Stimulated activated naive CD8-positive, alpha-beta T cell treated with anti-CD3 and anti-CD28 coated beads, Interleukin-15, Interleukin-2, amounts not matched to agents 100 ng/mL and 50 ng/mL, for 24 hours (primary cell): ENCODE measurements around the gene PAX2.

Experiments used
- H3K27ac Mint-ChIP-seq: one replicate; pipeline ENCODE4 v1.8.0; 2021; ENCODE audit warnings: mild to moderate bottlenecking, mixed read lengths
- H3K27me3 Mint-ChIP-seq: one replicate; pipeline ENCODE4 v1.8.0; 2021; ENCODE audit warnings: mixed read lengths
- H3K36me3 Mint-ChIP-seq: one replicate; pipeline ENCODE4 v1.8.0; 2021; ENCODE audit warnings: low read depth, mixed read lengths
- H3K4me1 Mint-ChIP-seq: one replicate; pipeline ENCODE4 v1.8.0; 2021; ENCODE audit warnings: low read depth, mixed read lengths
- H3K4me3 Mint-ChIP-seq: one replicate; pipeline ENCODE4 v1.8.0; 2021; ENCODE audit warnings: mild to moderate bottlenecking, mixed read lengths
- H3K9me3 Mint-ChIP-seq: one replicate; pipeline ENCODE4 v1.8.0; 2021; ENCODE audit warnings: mixed read lengths

The PAX2 gene

DNA sequence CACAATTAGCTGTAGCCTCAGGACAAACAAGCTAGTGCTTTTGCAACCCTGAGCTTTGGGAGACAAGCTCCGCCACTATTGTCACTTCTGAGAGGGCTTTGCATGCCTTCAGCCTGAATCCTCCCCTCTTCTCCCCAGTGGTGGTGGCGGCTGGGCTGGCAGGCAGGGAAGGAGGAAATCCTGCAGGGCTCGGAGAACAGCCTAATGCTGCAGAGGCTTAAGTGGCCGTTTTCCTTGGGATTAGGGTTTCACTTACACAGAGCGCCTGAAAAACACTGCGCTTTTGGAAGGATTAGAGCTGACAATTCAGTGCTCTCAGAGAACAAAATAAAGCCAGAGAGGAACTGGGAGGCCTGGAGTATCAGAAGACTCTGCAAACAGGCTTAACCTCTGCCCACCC, 71.3 kb downstream of the PAX2 start:
- Mint-ChIP-seq H3K27me3 (peaks cover 51% of the 10 kb centered on the region), H3K27ac (no peak overlapping the region), H3K36me3 (no peaks in the 10 kb centered on the region), H3K4me3 (no peak overlapping the region), H3K9me3 (no peaks in the 10 kb centered on the region), H3K4me1 (no peaks in the 10 kb centered on the region)

DNA sequence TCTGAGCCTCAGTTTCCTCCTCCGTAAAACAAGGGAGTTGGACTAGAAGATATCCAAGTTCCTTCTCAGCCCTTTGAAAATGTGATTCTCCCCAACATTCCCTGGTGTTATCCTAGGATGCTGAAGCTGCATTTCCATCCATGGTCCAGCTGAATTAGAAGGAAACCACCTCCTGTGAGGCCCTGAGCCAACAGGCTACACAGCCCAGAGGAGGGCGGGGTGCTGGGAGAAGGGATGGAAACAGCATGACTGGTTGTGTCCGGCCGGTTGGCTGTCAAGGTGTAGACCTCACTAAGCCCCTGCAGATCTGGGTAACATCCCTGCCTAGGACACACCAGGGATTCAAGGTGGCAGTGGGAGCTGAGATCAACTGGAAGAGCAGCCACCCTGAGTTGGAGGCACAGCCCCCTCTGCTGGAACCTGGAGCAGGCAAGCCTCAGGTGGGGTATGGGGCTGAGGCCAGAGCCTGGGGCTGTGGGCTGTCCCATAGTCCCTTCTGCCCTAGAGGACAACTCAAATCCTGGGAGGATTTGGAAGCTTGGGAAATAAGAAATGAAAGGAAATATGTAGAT, 72.0 kb downstream of the PAX2 start:
- no peaks in the 10 kb centered on the region for H3K36me3 Mint-ChIP-seq
- no peaks in the 10 kb centered on the region for H3K9me3 Mint-ChIP-seq
- peaks cover 49% of the 10 kb centered on the region for H3K27me3 Mint-ChIP-seq
- no peak overlapping the region for H3K4me3 Mint-ChIP-seq
- no peak overlapping the region for H3K27ac Mint-ChIP-seq
- H3K4me1 Mint-ChIP-seq, result no peaks in the 10 kb centered on the region

DNA sequence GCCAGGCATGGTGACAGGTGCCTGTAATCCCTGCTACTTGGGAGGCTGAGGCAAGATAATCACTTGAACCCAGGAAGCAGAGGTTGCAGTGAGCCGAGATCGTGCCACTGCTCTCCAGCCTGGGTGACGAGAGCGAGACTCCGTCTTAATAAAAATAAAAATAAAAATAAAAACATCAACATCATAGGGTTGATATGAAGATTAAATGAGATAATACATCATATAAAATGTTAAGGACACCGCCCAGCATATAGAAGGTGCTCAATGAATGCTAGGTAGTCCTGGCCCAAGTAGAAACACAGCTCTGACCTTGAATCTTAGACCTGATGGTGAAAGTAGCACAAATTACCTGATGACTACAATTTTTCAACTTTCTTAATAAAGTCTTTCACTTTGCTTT, 74.0 kb downstream of the PAX2 start:
- H3K27me3 Mint-ChIP-seq, result peaks cover 58% of the 10 kb centered on the region
- H3K4me3 Mint-ChIP-seq, result no peak overlapping the region
- H3K9me3 Mint-ChIP-seq, result no peaks in the 10 kb centered on the region
- H3K4me1 Mint-ChIP-seq, result no peaks in the 10 kb centered on the region
- no peak overlapping the region for H3K27ac Mint-ChIP-seq
- H3K36me3 Mint-ChIP-seq, result no peaks in the 10 kb centered on the region

DNA sequence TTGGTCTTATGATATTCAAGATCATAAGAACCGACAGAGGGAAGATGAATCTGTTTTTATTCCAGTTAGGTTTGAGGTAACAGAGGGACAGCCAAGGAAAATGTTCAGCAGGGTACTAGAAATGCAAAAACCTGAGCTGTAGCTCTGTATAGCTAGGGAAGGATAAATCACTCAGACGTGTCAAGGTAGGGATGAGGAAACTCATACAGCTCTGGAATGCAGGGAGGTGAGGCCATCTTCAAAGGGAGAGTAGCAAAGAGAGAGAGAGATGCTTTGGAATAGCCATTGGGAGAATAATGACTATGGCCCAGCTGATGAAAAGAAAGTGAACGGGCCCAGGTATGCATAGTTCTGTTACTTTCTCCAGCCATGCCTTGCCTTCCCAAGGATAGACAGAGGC, 77.8 kb downstream of the PAX2 start:
- Mint-ChIP-seq H3K9me3 (no peaks in the 10 kb centered on the region), H3K27me3 (peaks cover 62% of the 10 kb centered on the region), H3K4me3 (no peak overlapping the region), H3K27ac (no peak overlapping the region), H3K36me3 (no peaks in the 10 kb centered on the region), H3K4me1 (peaks cover 6% of the 10 kb centered on the region)

DNA sequence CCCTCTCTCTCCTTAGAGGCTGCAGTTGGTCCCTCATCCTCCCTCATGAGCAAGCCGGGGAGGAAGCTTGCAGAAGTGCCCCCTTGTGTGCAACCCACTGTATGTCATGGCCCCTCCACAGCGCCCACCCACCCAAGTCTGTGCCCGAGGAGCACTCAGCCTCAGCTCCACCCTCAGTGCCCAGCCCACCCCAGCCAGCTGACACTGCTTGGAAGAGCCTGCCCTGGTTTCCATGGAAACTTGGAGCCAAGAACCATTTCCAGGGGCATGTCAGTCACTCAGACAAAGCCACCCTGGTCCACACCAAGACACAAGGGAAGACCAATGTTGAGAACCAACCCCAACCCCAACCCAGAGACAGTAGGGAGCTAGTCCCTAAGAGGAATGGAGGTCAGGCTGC, 79.5 kb downstream of the PAX2 start:
- Mint-ChIP-seq H3K36me3 (no peaks in the 10 kb centered on the region), H3K27ac (no peak overlapping the region), H3K27me3 (peaks cover 70% of the 10 kb centered on the region), H3K4me3 (no peak overlapping the region), H3K9me3 (no peaks in the 10 kb centered on the region), H3K4me1 (peaks cover 21% of the 10 kb centered on the region)

DNA sequence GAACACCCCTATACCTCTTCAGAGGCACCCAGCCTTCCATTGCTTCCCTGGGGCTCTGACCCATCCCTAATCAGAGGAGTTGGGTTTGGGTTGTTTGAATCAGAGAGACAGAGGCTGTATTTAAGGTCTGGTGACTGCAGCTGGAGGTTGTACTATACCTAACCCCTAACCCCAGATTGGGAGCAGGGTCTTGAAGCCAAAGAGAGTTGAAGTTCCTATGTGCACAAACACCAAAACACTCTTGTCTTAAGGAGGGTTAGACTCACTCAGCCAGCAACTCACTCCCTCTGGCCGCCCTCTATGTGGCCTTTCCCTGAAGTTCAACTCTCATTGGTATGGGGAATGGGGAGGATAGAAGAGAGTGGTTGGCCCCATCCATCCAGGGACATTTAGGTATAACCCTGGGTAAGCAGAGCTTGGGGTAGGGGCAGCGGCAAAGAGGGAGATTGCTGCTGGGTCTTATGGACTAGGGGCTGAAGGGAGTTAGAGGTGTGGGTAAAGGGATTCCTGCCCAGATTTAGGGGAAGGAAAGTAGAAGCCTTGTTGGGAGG, 80.0 kb downstream of the PAX2 start:
- no peaks in the 10 kb centered on the region for H3K36me3 Mint-ChIP-seq
- peaks cover 26% of the 10 kb centered on the region for H3K4me1 Mint-ChIP-seq
- H3K9me3 Mint-ChIP-seq, result no peaks in the 10 kb centered on the region
- H3K27ac Mint-ChIP-seq, result no peak overlapping the region
- peaks cover 66% of the 10 kb centered on the region for H3K27me3 Mint-ChIP-seq
- H3K4me3 Mint-ChIP-seq, result no peak overlapping the region

DNA sequence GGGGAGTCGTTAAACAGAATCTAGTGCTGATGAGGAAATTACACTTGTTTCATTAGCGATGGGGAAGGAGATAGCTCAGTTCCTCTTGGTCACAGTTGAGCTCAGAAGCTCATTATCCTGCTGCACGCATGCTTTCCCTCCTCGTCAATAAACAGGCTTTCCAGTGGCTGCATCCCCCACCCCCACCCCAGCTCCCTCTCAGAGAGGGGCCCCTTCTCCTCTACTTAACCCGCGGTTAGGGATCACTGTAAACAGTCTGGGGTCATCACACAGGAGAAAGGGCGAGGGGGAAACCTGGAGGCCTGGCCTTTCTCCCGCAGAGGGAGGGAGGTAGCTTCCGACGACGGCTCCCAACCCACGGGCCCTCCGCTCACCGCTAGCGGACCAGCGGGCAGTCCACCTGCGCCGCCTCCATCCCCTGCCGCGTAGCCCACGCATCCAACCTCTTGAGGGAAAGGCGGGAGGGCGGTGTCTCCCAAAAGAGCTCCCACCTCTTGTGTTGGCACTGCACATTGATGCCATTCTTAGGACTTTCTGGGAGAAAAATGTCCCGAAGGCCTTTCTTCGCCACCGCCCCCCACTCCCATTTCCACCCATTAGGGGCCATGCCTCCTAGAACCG, 80.8 kb downstream of the PAX2 start:
- H3K36me3 Mint-ChIP-seq, result no peaks in the 10 kb centered on the region
- H3K9me3 Mint-ChIP-seq, result no peaks in the 10 kb centered on the region
- no peak overlapping the region for H3K27ac Mint-ChIP-seq
- H3K4me3 Mint-ChIP-seq, result no peak overlapping the region
- H3K27me3 Mint-ChIP-seq, result peaks cover 61% of the 10 kb centered on the region
- peaks cover 26% of the 10 kb centered on the region for H3K4me1 Mint-ChIP-seq

DNA sequence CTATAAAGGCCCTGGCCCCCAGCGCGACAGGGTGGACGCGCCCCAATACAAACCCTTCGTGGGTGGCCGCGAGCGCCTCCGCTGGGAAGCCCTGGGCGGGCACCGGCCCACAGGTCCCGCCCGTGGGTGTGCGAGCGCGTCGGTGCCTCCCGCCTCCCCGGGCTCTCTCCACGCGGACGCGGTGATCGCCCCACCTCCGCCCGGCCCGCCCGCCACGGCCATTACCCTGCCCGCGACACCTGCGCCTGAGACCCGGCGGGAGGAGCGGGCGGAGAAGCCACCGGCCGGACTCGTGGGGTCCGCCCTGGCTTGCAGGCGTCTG, 81.2 kb downstream of the PAX2 start:
- no peak overlapping the region for H3K4me3 Mint-ChIP-seq
- H3K4me1 Mint-ChIP-seq, result peaks cover 26% of the 10 kb centered on the region
- no peaks in the 10 kb centered on the region for H3K36me3 Mint-ChIP-seq
- no peaks in the 10 kb centered on the region for H3K9me3 Mint-ChIP-seq
- no peak overlapping the region for H3K27ac Mint-ChIP-seq
- peaks cover 58% of the 10 kb centered on the region for H3K27me3 Mint-ChIP-seq

DNA sequence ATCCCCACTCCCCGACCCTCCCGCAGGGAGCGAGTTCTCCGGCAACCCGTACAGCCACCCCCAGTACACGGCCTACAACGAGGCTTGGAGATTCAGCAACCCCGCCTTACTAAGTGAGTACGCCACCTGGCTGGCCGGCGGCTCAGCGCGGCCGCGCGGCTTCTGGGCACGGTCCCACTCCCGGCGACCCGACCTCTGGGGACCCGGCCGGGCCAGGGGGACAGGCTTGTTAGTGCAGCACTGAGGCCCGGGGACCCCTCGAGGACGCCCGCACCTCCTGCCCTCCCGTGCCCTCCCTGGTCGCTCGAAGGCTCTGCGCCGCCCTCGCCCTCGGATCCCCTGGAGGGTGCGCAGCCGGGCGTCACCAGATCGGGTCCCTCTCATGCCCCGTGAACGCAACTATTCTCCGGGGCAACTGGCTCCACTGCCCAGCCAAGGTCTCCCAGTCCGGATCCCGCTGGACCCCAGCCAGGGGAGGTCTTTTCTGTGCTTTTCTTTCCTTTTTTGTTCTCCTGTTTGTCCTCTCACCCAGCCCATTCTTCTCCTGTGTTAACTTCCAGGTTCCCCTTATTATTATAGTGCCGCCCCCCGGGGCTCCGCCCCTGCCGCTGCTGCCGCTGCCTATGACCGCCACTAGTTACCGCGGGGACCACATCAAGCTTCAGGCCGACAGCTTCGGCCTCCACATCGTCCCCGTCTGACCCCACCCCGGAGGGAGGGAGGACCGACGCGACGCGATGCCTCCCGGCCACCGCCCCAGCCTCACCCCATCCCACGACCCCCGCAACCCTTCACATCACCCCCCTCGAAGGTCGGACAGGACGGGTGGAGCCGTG, 81.8 kb downstream of the PAX2 start:
- Mint-ChIP-seq H3K4me3 (peak overlapping the region; percentile 74), H3K27ac (no peak overlapping the region), H3K36me3 (no peaks in the 10 kb centered on the region), H3K4me1 (peaks cover 26% of the 10 kb centered on the region), H3K9me3 (no peaks in the 10 kb centered on the region), H3K27me3 (peaks cover 54% of the 10 kb centered on the region)

DNA sequence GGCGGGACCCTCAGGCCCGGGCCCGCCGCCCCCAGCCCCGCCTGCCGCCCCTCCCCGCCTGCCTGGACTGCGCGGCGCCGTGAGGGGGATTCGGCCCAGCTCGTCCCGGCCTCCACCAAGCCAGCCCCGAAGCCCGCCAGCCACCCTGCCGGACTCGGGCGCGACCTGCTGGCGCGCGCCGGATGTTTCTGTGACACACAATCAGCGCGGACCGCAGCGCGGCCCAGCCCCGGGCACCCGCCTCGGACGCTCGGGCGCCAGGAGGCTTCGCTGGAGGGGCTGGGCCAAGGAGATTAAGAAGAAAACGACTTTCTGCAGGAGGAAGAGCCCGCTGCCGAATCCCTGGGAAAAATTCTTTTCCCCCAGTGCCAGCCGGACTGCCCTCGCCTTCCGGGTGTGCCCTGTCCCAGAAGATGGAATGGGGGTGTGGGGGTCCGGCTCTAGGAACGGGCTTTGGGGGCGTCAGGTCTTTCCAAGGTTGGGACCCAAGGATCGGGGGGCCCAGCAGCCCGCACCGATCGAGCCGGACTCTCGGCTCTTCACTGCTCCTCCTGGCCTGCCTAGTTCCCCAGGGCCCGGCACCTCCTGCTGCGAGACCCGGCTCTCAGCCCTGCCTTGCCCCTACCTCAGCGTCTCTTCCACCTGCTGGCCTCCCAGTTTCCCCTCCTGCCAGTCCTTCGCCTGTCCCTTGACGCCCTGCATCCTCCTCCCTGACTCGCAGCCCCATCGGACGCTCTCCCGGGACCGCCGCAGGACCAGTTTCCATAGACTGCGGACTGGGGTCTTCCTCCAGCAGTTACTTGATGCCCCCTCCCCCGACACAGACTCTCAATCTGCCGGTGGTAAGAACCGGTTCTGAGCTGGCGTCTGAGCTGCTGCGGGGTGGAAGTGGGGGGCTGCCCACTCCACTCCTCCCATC, 82.7 kb downstream of the PAX2 start:
- Mint-ChIP-seq H3K36me3 (no peaks in the 10 kb centered on the region), H3K27me3 (peaks cover 45% of the 10 kb centered on the region), H3K27ac (no peak overlapping the region), H3K9me3 (no peaks in the 10 kb centered on the region), H3K4me1 (peaks cover 26% of the 10 kb centered on the region), H3K4me3 (peak overlapping the region; percentile 68)

DNA sequence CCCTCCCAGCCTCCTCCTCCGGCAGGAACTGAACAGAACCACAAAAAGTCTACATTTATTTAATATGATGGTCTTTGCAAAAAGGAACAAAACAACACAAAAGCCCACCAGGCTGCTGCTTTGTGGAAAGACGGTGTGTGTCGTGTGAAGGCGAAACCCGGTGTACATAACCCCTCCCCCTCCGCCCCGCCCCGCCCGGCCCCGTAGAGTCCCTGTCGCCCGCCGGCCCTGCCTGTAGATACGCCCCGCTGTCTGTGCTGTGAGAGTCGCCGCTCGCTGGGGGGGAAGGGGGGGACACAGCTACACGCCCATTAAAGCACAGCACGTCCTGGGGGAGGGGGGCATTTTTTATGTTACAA, 83.3 kb downstream of the PAX2 start:
- no peaks in the 10 kb centered on the region for H3K9me3 Mint-ChIP-seq

DNA sequence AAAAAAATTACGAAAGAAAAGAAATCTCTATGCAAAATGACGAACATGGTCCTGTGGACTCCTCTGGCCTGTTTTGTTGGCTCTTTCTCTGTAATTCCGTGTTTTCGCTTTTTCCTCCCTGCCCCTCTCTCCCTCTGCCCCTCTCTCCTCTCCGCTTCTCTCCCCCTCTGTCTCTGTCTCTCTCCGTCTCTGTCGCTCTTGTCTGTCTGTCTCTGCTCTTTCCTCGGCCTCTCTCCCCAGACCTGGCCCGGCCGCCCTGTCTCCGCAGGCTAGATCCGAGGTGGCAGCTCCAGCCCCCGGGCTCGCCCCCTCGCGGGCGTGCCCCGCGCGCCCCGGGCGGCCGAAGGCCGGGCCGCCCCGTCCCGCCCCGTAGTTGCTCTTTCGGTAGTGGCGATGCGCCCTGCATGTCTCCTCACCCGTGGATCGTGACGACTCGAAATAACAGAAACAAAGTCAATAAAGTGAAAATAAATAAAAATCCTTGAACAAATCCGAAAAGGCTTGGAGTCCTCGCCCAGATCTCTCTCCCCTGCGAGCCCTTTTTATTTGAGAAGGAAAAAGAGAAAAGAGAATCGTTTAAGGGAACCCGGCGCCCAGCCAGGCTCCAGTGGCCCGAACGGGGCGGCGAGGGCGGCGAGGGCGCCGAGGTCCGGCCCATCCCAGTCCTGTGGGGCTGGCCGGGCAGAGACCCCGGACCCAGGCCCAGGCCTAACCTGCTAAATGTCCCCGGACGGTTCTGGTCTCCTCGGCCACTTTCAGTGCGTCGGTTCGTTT, 83.9 kb downstream of the PAX2 start:
- Mint-ChIP-seq H3K4me3 (peak overlapping the region; percentile 68), H3K27me3 (peaks cover 33% of the 10 kb centered on the region), H3K27ac (no peak overlapping the region), H3K36me3 (no peaks in the 10 kb centered on the region), H3K9me3 (no peaks in the 10 kb centered on the region), H3K4me1 (peaks cover 26% of the 10 kb centered on the region)

More for the DNA sequence above, 83.3 kb downstream of the PAX2 start:
- no peak overlapping the region for H3K27ac Mint-ChIP-seq
- H3K4me1 Mint-ChIP-seq, result peaks cover 26% of the 10 kb centered on the region
- no peaks in the 10 kb centered on the region for H3K36me3 Mint-ChIP-seq
- peak overlapping the region; percentile 68 for H3K4me3 Mint-ChIP-seq
- H3K27me3 Mint-ChIP-seq, result peaks cover 39% of the 10 kb centered on the region

DNA sequence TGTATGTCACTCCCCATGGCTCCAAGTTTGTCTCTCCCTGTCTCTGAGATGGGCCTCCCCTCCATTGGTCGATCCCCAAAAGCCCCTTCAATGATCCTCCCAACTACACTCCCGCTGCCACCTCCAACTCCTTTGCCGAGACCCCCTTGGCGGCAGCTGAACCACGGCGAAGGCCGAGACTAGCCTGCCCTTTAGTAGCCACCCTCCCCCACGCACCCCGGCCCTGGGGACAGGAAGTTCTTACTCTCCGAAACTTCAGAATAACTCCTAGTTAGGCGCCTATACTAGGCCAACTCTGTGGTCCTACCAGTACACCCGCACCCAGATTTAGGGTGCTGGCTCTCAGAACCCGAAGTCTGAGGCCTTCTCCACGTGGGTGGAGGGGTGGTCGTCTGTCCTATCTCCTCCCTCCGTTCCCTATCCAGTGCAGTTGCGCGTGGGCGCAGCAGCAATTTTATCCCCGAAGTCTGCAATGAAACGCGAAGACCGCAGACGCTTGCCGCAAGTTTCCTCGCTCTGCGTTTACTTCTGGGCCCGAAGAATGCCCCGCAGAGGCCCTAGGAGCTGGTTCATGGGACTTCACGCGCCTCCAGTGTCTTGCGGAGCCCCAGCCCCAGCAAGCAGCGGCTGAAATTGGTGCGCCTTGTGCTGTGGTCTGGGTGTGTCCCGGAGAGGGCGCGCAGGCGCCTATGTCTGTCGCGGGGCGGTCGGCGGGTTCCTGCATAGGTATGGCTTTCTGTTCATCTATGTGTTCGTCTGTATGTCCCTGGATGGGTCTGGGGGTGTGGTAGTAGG, 84.7 kb downstream of the PAX2 start:
- no peaks in the 10 kb centered on the region for H3K36me3 Mint-ChIP-seq
- peaks cover 27% of the 10 kb centered on the region for H3K27me3 Mint-ChIP-seq
- H3K4me3 Mint-ChIP-seq, result peak overlapping the region; percentile 59
- no peak overlapping the region for H3K27ac Mint-ChIP-seq
- no peaks in the 10 kb centered on the region for H3K9me3 Mint-ChIP-seq
- H3K4me1 Mint-ChIP-seq, result peaks cover 26% of the 10 kb centered on the region
